ENCODE data around the gene DAGLA.
"Not testable (repeated sequence)": the region's sequence is repeated elsewhere in the genome, so short reads cannot be mapped to it uniquely, and the experiment has no call there.

Gene DAGLA

GRCh38 chr11:61679893-61680621 is at the start of gene DAGLA:
Gene DAGLA, plus strand, starts transcription at chr11:61680391. Its CDS starts 39,765 bp downstream, at chr11:61720156.
- in situ Hi-C loops (cut with MboI; ENCODE audit: low pct_unique_long_range_greater_than_20kb, low sequenced_read_pairs), result no loop called here
- peak; percentile 70 for DNase-seq

GRCh38 chr11:61632096-61632495 is 48.1 kb upstream of the DAGLA start:
- in situ Hi-C loops (cut with MboI; ENCODE audit: low pct_unique_long_range_greater_than_20kb, low sequenced_read_pairs), result no loop called here
- no peak for DNase-seq

- no peak for DNase-seq
- in situ Hi-C loops (cut with MboI; ENCODE audit: low pct_unique_long_range_greater_than_20kb, low sequenced_read_pairs), result no loop called here
Observed at GRCh38 chr11:61635304-61635703, 44.9 kb upstream of the DAGLA start.

- in situ Hi-C loops (cut with MboI; ENCODE audit: low pct_unique_long_range_greater_than_20kb, low sequenced_read_pairs), result no loop called here
- no peak for DNase-seq
Observed at GRCh38 chr11:61635787-61636186, 44.4 kb upstream of the DAGLA start.

GRCh38 chr11:61636676-61637075 is 43.5 kb upstream of the DAGLA start:
- in situ Hi-C loops (cut with MboI; ENCODE audit: low pct_unique_long_range_greater_than_20kb, low sequenced_read_pairs), result no loop called here
- DNase-seq, result no peak

- in situ Hi-C loops (cut with MboI; ENCODE audit: low pct_unique_long_range_greater_than_20kb, low sequenced_read_pairs), result no loop called here
- DNase-seq, result no peak
Observed at GRCh38 chr11:61637277-61637676, 42.9 kb upstream of the DAGLA start.

GRCh38 chr11:61639816-61640443 is 40.3 kb upstream of the DAGLA start:
- in situ Hi-C loops (cut with MboI; ENCODE audit: low pct_unique_long_range_greater_than_20kb, low sequenced_read_pairs), result no loop called here
- DNase-seq, result no peak

- in situ Hi-C loops (cut with MboI; ENCODE audit: low pct_unique_long_range_greater_than_20kb, low sequenced_read_pairs), result no loop called here
- no peak for DNase-seq
Observed at GRCh38 chr11:61642162-61642561, 38.0 kb upstream of the DAGLA start.

- DNase-seq, result peak; percentile 20
- in situ Hi-C loops (cut with MboI; ENCODE audit: low pct_unique_long_range_greater_than_20kb, low sequenced_read_pairs), result no loop called here
Observed at GRCh38 chr11:61645179-61645868, 34.9 kb upstream of the DAGLA start.

- in situ Hi-C loops (cut with MboI; ENCODE audit: low pct_unique_long_range_greater_than_20kb, low sequenced_read_pairs), result no loop called here
- DNase-seq, result no peak
Observed at GRCh38 chr11:61647529-61647928, 32.7 kb upstream of the DAGLA start.

- no peak for DNase-seq
- in situ Hi-C loops (cut with MboI; ENCODE audit: low pct_unique_long_range_greater_than_20kb, low sequenced_read_pairs), result no loop called here
Observed at GRCh38 chr11:61650781-61651571, 29.2 kb upstream of the DAGLA start.

GRCh38 chr11:61652135-61652534 is 28.1 kb upstream of the DAGLA start:
- DNase-seq, result no peak
- in situ Hi-C loops (cut with MboI; ENCODE audit: low pct_unique_long_range_greater_than_20kb, low sequenced_read_pairs), result no loop called here

- DNase-seq, result peak; percentile 82
- in situ Hi-C loops (cut with MboI; ENCODE audit: low pct_unique_long_range_greater_than_20kb, low sequenced_read_pairs), result no loop called here
Observed at GRCh38 chr11:61654397-61654829, 25.8 kb upstream of the DAGLA start.

GRCh38 chr11:61655266-61656159 is 24.7 kb upstream of the DAGLA start:
- in situ Hi-C loops (cut with MboI; ENCODE audit: low pct_unique_long_range_greater_than_20kb, low sequenced_read_pairs), result not testable (repeated sequence)

GRCh38 chr11:61656347-61657077 is 23.7 kb upstream of the DAGLA start:
- in situ Hi-C loops (cut with MboI; ENCODE audit: low pct_unique_long_range_greater_than_20kb, low sequenced_read_pairs), result no loop called here
- no peak for DNase-seq

More at GRCh38 chr11:61655266-61656159, 24.7 kb upstream of the DAGLA start:
- DNase-seq, result not testable (repeated sequence)

GRCh38 chr11:61657566-61658290 is 22.5 kb upstream of the DAGLA start:
- in situ Hi-C loops (cut with MboI; ENCODE audit: low pct_unique_long_range_greater_than_20kb, low sequenced_read_pairs), result no loop called here
- no peak for DNase-seq
